Stimulated activated CD8-positive, alpha-beta memory T cell treated with anti-CD3 and anti-CD28 coated beads, Interleukin-7, amount 100 ng/mL, for 48 hours (primary cell): Measurements from ENCODE around the gene HES5.

ENCODE experiments used
- DNase-seq, 2 donors: peaks; one replicate each; pipeline ENCODE4 v3.0.0-alpha.2; 2020; ENCODE audit warnings: low read depth in 1 of 2; ENCODE audit errors: extremely low read depth in 1 of 2

HES5 gene

DNA sequence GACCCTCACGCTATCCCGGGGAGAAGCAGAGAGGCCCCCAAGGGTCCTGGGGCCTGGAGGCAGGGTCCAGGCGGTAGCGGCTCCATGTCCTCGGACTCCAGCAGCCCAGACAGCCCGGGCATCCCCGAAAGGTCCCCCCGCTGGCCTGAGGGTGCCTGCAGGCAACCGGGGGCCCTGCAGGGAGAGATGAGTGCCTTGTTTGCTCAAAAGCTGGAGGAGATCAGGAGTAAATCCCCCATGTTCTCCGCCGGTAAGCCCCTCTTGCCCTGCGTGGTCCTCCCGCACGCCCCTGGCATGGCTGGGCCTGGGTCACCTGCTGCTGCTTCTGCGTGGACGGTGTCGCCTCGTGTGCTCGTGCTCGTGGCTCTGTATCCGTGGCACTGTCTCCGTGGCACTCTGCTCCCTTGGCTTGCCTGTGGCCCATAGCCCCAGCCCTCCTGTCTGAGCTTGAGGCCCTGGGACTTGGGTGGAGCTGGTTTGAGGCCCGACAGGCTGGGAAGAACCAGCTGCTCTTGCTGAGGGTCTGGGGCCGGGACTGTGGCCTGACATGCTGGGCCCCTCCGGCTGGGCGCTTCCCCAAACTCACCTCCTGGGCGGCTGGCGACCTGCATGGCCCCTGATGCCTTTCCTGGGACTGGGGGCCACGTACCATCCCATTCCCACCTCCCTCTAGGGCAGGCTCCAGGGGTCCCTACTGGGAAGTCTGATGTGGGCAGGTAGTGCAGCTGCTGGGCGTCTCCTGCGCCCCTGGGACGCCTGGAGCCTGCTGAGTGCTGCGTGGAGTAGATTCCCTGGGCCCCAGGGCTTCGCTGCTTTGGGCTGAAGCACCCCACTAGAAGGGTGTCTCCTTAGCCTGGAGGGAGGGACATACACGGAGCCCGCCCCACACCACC, 27.2 kb downstream of the HES5 start:
- DNase-seq = no peak

DNA sequence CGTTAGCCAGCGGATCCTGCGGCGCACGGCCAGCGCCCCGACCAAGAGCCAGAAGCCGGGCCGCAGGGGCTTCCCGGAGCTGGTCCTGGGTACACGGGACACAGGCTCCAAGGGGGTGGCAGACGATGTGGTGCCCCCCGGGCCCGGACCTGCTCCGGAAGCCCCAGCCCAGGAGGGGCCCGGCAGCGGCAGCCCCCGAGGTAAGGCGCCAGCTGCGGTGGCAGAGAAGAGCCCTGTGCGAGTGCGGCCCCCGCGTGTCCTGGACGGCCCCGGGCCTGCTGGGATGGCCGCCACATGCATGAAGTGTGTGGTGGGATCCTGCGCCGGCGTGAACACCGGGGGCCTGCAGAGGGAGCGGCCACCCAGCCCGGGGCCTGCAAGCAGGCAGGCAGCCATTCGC, 27.9 kb downstream of the HES5 start:
- DNase-seq = no peak

DNA sequence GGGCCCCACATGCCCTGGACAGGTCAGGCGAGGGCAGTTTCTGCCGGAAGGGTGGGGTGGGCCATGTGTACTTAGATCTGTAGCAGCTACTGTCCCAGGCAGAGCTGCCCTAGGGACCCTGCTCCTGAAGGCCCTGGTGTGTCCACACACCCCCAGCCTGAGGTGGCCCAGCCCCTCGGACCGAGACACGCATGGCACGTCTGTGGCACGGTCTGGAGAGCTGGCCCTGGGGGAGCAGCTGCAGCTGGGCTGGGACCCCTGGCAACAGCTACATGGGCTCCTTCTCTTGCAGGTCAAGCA, 28.3 kb downstream of the HES5 start:
- no peak for DNase-seq

DNA sequence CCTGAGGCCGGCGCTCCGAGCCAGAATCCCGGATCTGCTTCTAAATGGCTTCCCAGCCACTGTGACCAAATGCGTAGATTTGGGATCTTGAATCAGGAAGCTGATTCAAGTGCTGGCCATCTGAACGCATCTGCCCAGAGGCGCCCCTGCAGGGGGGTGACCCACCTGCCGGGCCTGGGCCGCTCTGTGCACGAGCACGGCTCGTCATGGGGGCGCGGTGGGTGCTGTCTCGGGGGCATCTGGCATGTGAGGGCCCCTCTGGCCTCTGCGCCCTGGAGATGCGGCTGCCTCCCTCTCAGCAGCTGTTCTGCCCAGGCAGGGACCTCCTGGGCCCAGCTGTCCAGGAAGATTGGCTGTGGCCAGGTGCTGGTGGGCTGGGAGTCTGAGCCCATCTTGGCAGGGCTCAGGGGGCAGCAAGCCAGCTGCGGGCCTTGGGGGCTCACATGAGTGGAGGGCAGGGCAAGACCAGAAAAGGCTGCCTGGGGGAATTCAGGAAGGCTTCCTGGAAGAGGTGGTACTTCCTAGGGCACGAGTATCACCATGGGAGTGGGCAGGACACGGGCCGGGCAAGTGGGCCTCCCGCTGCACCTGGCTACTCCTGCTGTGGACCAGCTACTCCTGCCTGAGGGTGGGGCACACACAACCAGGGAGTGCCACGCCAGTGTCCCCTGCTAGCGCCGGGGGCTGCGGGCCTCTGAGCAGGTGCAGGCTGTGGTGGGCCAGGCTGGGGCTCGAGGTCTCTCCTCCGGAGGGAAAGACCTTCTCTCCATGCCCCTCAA, 28.8 kb downstream of the HES5 start:
- no peak for DNase-seq

DNA sequence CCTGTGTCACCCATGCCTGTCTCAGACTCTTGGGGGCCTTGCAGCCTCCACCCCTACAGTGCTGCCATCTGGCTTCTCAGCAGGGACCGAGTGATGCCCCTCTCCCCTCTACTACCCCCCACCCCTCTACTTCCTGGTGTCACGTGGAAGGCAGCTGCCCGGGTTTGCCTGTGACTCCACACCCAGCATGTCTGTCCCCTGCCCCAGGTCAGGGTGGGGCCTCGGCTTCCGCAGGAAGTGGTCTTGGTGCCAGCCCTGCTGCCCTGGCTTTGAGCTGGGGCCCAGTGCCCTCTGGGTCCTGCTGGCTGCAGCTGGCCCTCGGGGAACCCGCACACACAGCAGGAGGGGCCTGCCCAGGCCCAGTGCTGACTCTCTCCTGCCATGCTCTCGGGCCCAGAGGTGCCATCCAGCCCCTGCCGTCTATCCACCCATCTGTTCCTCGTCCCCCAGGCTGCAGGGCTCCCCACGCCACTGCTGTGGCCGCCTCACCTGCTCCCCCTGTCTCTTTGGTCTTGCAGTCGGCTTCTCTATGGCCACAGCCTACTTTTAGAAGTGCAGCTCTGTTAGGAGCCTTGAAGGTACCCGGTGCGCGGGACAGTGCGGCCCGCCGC, 30.0 kb downstream of the HES5 start:
- no peak for DNase-seq

DNA sequence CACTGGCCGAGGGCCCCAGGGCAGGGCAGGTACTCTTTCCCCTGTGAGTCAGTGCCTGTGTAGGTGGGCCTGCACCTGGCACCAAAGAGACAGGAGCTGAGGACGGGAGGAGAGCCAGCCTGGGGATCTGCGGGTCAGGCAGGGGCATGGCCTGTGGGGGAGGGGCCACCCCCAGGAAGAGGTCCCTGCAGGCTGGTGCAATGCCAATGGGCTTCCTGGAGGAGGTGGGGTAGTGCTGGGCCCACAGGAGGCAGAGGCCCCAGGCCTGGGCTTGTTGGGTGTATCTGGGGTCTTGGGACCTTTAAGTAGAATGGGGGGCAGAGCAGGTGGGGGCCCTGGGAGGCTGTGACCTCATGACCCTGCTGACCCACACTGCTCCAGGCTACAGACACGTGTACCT, 30.8 kb downstream of the HES5 start:
- no peak for DNase-seq

DNA sequence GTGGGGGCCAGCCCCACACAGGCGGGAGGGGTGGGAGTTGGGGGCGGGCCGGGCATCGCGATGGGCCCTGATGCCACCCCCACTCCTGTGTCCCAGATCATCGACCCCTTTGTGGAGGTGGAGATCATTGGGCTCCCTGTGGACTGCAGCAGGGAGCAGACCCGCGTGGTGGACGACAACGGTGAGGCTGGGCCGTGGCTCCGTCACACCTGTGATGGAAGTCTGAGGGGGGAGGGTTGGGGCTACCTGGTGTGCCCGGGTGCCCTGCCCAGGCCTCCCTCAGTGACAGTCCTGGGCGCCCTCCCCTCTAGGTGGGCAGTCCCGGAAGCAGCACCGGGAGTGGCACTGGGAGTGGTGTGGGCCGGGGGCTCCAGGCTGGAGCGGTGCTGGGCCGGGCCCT, 31.4 kb downstream of the HES5 start:
- DNase-seq = no peak

DNA sequence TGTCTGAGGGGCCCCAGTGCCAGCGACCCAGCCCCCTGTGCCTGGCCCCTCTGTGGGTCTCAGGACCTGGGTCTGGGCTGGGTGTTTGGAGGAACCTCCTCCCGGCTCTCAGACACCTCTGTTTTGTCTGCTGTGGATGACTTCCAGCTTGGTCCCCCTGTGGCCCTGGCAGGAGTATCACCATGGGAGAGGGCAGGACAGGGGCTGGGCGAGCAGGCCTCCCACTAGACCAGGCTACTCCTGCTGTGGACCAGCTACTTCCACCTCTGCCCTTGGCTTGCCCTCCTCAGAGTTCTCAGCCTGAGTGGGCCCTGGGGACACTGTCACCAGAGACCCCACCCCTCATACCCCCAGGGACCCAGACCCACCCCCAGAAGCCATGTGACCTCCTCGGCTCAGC, 32.2 kb downstream of the HES5 start:
- no peak for DNase-seq

DNA sequence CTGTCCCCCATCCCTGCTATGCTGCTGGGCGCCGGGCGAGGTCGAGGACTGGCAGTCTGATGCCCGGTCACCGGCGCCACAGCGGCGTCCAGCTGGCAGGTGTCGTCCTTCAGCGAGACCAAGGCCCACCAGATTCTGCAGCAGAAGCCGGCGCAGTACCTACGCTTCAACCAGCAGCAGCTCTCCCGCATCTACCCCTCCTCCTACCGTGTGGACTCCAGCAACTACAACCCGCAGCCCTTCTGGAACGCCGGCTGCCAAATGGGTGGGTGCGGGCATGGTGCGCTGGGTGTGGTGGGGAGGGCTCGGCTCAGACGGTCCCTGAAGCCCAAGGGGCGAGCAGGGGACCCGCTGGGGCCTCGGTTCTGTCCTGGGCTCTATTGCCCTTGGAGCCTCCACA, 33.3 kb downstream of the HES5 start:
- DNase-seq = no peak

DNA sequence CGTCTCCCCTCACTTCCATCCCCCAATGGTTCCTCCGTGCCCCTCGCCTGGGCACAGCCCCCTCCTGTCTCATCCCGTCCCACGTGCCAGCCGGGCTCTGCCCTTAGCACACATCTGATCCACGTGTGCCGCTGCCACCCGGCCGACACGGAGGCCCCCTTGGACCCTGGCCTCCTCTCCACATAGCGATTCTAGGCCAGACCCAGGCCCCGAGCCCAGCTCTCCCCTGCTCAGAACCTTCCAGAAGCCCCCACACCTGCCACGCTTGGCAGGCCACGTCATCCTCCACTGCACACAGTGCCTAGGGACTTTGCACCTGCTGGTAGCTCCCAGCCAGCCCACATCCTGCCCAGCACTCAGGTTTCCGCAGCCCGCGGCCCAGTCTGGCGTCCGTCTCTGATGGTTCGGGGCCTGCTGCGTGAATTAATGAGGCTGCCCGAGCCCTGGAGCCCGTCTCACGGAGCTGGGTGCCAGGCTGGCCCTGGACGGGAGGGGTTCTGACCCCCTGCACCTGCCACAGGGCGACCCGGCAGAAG, 33.9 kb downstream of the HES5 start:
- DNase-seq = no peak

DNA sequence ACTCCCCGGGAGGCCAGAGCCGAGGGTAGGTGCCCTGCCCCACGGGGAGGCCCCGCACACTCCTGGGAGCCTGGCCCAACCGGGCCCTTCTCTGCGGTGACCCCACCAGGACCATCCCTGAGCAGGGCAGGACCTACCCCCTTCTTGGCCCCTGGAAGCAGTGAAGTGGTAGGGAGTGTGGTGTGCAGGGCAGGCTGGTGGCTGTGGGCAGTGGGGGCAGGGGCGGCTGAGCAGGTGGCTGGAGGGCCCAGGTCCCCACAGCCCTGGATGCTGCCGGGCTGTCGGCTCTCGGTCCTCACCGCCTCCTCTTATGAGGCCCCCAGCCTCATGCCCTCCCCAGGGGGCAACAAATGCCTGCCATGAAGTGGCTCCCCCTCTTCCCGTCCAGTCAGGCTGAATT, 34.5 kb downstream of the HES5 start:
- DNase-seq = no peak

DNA sequence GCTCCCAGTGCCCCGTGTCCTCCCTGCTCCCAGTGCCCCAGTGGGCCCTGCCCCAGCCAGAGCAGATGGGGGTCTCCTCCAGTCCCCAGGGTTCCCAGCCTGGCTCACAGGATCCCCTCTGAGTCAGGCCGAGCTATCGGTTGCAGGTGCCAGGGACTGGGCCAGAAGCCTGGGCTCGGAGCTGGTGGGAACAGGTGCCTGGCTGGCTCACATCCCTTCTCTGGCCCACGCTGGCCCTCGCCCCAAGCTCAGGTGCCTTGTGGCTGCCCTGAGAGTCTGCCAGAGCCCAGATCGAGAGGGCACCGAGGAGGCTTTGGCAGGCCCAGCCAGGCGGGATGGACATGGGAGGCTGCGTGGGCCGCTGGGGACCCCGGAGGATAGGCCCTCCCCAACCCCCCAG, 35.0 kb downstream of the HES5 start:
- no peak for DNase-seq

DNA sequence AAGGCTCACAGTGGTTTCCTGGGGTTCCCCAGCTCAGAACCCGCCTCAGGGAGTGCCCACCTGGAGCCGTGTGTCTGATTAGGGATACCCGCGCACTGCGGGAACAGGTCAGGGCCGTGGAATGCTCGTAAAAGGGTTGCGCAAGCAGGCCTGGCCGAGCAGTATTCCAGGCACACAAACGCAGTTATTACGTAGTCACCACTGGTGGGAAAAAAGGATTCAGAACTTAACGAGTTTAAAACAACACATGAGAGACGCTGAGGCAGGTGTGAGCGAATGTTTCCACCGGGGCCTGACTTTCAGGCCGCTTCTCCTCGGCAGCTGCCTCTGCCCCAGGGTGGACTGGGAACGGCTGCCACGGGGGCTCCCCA, 35.8 kb downstream of the HES5 start:
- DNase-seq = no peak

DNA sequence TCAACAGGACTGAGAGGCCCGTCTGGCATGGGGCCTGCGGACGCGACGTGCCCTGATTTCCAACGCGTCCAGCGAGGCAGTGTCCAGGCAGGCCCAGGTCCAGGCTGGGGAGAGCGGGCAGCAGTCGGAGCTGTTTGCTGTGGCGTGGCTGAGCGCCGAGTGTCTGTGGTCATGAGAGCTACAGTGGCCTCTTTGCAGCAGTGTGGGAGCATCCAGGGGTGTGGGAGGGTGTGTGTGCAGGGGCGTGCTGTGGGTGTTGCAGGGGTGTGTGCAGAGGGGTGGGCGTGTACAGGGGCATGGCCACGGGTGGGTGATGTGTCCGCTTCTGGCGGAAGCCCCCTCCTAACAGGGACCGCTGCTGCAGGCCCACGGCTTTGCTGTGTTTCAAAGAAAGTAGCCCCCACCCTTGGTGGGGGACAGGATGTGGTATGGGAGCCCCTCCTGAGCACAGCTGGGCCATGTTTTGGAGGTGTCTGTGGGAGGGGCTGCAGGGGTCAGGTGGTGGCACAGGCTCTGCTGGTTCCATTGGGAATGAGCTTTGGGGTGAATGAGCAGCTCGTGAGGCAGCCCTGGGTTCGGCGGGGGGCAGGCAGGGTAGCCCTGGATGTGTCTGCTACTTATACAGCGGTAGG, 36.3 kb downstream of the HES5 start:
- DNase-seq = no peak

DNA sequence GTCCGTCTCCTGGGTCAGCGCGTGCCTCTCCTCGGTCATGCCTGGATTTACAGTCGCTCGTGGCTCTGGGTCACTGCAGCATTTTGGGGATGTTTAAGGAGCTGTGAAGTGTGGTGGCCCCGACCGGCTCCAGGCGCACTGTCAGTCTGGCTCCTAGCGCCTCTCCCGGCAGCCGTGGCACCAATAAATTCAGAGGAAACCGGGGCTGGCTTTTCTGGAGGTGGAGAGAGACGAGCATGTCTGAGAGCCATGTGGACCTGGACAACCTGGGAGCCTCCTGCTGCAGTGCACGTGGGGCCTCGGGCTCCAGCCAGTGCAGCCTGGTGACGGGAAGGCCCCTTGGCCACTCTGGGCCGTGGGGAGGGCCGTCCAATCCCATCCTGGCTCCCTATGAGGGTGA, 36.8 kb downstream of the HES5 start:
- DNase-seq = no peak

DNA sequence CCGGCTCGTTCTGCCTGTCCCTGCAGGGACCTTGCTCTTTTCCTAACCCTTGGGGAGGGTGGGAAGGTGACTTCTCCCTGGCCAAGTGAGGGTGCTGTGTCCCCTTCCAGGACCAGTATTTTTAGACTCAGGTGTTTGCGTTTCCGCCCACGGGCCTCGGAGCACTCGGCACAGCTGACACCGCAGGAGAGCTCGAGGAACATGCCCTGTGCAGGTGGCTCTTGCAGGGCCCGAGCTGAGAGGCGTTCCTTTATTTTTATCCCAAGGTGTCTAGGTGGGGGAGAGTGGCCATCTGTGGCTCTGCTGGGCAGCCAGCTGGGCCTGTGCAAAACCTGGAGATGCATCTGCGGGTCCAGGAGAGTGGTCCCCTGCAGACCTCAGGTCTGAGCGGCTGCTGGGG, 38.0 kb downstream of the HES5 start:
- no peak for DNase-seq

DNA sequence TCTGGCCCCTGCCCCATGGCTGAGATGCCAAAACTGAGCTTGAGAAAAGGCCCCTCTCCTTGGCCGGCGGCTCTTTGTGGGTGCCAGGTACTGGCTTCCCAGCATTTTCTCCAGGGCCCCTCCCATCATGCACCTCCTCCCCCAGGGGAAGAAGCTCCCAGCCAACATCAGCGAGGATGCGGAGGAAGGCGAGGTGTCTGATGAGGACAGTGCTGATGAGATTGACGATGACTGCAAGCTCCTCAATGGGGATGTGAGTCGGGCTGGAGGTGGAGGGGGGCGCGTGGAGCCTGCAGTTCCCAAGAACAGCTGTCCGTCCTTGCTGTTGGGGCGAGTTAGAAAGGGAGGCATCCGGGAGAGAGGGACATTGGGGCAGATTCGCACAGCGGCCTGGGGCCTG, 40.4 kb downstream of the HES5 start:
- no peak for DNase-seq

DNA sequence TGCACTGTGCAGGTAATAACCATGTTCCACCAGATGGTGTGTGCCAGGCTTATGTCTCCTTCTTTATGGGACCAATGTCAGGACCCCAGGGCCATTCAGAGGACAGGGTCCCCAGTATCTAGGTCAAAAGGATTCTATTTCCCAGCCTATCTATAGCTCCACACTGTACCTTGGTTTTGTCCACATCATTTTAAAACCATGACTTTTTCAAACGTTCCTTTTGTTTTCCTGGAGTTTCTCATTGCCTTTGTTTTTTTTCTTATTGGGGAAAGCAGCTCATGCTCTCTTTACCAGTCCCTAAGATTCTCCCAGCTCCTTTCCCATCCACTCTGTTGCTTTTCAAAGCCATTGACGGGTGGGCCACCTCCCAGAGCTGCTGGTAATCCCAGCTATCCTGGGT, 41.4 kb downstream of the HES5 start:
- DNase-seq = no peak

DNA sequence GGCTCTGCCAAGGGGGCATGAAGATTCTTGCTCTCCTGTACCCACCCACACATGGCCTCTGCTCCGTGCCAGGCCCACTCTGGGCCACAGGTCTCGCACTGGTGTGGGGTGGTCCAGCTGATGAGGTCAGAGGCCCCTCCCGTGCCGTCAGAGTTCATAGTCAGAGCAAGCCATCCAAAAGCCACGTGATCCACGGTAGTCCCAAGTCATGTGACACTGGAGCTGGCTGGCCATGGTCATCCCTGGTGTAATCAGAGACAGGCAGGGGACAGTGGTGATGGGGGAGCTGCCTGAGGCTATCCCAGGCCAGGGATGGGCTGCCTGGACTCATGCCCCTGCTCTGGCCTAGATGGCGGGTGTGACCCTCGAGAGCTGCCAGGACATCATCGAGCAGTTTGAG, 43.5 kb downstream of the HES5 start:
- no peak for DNase-seq

DNA sequence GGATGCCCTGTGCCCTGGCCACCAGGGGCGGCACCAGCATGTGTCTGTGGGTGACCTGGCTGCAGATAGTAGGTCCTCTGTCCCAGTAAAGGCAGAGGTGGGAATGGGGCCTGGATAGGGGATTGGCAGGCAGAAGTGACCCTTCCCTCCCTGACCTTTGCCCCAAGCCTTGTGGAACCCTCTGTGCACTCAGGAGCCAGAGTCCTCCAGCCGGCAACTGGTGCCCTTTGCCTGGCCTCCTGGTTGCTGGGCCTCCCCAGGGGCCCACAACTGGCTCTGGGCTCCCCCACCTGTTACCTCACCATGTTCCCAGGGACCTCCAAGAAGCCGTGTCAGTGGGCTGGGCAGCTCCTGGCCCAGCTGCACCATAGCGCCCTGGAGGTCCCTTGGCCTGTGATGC, 44.0 kb downstream of the HES5 start:
- DNase-seq = no peak

DNA sequence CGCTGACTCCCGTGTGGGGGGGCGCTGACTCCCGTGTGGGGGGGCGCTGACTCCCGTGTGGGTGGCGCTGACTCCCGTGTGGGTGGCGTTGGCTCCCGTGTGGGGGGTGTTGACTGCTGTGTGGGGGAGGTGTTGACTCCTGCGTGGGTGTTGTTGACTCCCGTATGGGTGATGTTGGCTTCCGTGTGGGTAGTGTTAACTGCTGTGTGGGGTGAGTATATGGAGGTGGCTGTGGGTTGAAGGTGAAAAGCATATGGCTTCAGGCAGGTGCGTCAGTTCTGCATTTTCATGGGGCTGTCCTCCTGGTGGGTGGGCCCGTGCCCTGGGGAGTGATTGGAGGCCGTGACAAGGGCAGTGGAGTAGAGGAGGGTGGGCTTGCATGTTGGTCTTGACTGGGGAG, 46.1 kb downstream of the HES5 start:
- DNase-seq = no peak
